Glomerular visceral epithelial cell (primary cell): ENCODE measurements around the gene OGA.

Experiments
- DNase-seq: peaks from one replicate; pipeline ENCODE4 v3.0.0-alpha.2; 2016; ENCODE audit errors: extremely low spot score

Gene OGA

GRCh38 chr10:101775273-101776160 is 42.7 kb downstream of the OGA start, which contains the start of gene FGF8:
FGF8 (minus strand) TSS chr10:101776114; CDS start chr10:101775900, 214 bp downstream.
- no peak for DNase-seq

- DNase-seq: no peak
Measured at GRCh38 chr10:101774589-101775272, 43.5 kb downstream of the OGA start.

DNA sequence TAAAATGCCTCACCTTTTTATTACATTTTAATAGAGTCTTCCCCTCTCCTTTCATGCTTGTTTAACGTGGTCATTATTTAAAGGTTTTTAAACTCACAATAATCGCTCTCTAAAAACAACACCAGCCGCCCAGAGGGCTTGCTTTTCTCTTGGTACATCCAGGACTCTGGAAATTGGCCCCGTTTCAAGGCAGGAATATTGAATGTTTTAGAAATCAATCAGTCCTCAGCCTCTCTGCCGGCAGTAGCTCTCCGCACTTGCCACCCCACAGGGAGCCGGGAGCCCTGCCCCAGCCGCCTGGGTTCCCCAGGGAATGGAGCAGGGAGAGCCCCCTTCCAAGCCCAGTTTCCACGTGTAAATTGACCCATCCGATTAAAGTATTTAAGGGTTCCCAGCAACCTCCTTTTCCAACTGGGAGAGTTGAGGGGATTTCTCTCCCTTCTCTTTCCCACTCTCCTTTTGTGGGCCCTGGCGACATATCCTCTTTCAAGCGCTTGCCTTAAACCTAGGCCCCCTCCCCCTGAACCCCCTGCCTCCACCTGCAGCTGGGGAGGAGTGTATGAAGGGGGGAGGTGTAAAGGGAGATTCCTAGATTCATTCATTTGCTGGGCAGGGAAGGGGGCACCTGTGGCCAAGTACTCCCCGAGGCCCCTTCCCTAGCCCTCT is 44.2 kb downstream of the OGA start:
- no peak for DNase-seq

DNA sequence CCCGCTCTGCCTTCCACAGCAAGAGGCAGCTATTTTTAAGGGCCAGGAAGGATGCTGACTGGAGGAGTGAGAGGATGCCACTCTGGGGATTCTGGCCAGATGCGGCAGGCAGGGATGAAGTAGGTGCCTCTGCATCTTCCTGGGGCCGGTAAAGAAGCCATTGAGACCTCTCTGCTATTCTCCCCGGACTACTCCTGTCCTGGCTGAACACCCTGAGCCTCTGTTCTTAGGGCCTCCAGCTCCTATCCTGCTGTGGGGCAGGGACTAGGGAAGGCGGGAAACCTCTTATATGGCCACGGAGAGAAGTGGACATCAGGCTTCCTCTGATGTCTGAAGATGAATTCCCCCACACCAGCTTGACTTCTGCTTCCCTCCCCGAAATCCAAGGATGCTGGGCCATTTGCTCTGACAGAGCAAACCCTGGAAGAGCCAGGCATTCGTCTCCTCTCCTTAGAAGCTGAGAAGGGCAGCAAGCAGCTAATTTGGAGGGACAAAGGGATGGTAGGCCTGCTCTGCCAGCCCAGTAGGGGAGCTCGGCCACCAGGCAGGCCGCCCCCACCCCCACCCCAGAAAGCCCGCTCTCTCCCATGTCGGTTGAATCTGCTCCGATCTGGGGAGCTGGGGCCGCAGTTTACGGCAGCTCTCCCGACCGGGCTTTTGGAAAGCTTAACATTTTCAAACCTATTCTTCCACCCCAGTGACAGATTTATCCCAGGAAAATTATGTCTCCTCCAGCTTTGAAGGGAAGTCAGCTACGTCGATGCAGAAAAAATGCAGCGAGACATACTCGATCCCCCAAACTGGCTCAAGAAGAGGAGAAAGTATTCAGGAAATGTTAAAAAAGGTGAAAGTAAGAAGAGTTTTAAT is 45.1 kb downstream of the OGA start:
- DNase-seq: no peak

DNA sequence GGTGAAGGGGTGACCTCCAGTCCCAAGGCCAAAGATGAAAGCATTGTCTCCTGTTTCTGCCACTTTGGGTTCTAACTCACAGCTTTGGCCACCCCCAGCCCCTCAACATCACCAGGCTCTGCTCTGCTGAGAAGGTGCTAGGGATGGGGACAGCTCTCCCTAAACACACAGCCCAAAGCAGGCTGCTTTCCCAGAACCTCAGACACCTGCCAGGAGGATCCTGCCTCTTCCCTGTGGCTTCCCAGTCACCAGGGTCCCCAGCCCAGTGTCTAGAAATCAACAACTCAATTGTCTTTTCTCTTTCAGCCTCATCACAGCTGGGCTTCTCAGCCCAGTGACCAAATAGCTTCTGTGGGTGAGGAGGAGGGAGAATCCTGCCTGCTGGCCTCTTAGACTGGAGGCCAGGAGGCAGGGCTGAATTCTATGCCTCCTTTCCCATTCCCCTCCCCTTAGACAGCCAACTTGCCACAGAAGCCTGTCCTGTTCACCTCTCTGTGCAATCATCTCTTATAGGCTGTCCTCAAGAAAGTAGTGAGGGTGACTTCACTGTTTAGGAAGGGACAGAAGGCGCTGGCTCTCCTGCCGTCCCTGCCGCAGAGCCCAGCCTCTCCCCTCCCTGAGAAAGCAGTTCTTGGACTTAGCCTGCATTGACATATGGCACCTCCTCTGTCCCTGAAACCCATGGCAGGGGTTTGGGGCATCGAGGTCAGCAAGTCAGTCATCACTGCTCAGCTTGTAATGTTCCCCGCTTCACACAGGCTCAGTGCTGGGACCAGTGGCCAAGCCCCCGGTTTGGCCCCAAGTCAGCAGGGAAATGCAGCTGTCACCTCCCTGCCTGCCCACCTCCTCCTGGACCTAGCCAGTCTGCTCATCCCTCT is 46.0 kb downstream of the OGA start:
- no peak for DNase-seq

GRCh38 chr10:101771380-101771779 is 46.9 kb downstream of the OGA start:
- no peak for DNase-seq

- DNase-seq: no peak
Measured at GRCh38 chr10:101770331-101771215, 47.7 kb downstream of the OGA start.

GRCh38 chr10:101769541-101770180 is 48.6 kb downstream of the OGA start:
- no peak for DNase-seq

DNA sequence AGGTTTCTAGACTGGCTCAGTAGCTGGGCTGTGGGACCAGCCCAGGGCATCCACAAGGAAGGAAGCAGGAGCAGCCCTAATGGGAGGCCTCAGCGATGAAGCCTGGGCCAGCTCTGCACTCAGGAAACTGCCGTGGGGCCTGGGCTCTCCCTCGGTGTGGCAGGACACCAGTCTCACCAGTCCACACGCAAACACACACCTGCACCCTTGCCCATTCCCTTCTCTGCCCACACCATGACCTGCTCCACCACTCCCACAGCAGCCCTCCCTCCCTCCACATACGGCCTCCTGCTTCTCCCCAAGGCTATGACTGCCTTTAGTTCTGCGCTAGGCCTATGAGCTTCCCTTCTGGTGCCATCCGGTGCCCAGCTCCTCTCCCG is 49.5 kb downstream of the OGA start:
- DNase-seq: no peak

GRCh38 chr10:101767966-101768790 is 50.1 kb downstream of the OGA start:
- DNase-seq: no peak

GRCh38 chr10:101767600-101767945 is 50.7 kb downstream of the OGA start:
- DNase-seq: no peak

DNA sequence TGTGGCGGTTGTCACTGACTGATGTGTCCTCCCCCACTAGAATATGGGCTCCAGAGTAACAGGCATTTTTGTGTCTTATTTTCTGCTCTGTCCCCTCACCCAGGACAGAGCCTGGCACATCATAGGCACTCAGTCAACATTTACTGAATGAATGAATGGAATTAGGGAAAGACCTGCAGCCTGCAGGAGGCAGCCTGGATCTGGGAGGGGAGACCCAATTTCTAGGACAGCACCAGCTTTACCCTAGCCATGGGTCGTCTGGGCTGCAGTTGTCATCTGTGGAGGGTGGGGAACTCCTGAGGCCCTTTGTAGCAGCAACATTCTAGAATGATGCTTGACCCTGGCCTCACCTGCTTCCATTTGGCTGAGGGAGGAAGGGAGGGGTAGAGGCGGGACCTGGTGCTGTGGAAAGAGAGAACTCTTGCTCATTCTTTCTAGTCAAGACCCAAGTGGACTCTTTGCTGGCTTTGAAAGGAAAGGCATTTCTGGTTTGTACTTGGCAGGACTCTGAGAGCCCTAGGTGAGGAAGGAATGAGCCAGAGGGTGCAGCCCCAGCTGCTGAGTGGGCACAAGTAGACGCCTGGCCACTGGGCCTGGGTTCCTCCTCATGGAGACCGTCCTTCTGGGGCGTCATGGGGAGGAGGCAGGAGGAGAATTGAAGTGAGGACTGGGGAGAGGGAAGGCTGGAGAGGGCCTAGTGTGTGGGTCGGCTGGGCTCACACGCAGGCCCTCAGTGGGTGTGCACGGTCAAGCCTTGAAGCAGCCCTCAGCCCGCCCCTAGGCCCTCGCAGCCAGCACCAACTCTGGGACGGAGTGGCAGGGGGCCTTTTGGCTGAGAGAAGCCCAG is 51.3 kb downstream of the OGA start:
- DNase-seq: no peak

- no peak for DNase-seq
Measured at GRCh38 chr10:101766306-101766705, 51.9 kb downstream of the OGA start.

GRCh38 chr10:101763141-101763846 is 55.0 kb downstream of the OGA start:
- no peak for DNase-seq

DNA sequence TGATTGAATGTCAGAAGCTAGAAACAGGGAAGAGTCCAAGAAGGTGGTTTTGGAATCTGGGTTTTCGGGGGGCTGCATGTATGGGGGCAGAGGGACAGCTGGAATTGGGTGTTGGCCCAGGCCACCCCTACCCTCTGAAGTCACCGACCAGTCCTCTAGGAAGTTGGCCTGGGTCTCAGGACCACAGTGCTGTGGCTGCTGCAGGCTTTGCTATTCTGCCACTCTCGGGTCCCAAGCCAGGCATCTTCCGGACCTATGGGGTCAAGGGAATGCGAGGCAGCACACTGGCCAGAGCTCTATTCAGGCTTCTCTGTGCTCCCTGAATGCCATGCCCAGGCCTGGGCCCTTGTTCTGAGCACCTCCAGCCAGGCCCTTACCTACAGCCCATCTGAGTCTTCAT is 55.5 kb downstream of the OGA start:
- DNase-seq: no peak

- no peak for DNase-seq
Measured at GRCh38 chr10:101761226-101761625, 57.0 kb downstream of the OGA start.

DNA sequence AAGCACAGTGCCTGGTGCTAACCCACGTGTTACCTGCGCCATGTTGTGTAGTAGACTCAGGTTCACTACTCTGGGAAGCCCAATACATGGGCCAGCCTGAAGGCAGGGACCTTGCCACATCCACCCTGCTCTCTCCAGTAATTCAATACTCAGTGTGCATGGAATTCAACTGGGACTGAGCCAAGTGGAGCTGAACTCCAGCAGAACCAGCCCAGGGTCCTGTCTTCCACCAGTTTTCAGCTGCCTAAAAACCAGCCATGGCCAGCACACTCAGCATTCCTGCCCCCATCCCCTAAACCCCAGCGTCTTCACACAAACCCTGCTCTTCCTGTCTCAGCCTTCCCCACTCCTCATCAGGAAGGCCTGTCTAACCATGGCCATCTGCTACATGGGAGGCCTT is 57.7 kb downstream of the OGA start:
- DNase-seq: no peak
